ENCODE measurements around the gene SLC16A14.
"Not testable (repeated sequence)": the region's sequence is repeated elsewhere in the genome, so short reads cannot be mapped to it uniquely, and the experiment has no call there.

SLC16A14 gene

GRCh38 chr2:230068651-230069055 is at the start of gene SLC16A14:
SLC16A14 (minus strand) TSS chr2:230068924; CDS start chr2:230059352, 9,572 bp downstream.
- peak; percentile 25 for DNase-seq

DNA sequence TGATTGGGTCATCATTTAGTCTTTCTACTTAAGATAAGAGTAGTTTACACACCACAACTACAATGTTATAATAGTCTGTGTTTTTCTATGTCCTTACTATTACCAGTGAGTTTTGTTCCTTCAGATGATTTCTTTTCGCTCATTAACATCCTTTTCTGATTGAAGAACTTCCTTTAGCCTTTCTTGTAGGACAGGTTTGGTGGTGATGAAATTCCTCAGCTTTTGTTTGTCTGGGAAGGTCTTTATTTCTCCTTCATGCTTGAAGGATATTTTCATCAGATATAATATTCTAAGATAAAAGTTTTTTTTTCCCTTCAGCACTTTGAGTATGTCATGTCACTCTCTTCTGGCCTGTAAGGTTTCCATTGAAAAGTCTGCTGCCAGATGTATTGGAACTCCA is 38.0 kb upstream of the SLC16A14 start:
- DNase-seq = no peak

DNA sequence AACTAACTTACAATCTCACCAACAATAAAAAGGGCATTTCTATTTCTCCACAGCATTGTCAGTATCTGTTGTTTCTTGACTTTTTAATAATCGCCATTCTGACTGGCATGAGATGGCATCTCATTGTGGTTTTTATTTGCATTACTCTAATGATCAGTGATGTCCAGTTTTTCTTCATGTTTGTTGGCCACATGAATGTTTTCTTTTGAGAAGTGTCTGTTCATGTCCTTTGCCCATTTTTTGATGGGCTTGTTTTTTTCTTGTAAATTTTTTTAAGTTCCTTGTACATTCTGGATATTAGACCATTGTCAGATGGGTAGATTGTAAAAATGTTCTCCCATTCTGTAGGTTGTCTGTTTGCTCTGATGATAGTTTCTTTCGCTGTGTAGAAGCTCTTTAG is 33.2 kb upstream of the SLC16A14 start:
- DNase-seq = not testable (repeated sequence)

DNA sequence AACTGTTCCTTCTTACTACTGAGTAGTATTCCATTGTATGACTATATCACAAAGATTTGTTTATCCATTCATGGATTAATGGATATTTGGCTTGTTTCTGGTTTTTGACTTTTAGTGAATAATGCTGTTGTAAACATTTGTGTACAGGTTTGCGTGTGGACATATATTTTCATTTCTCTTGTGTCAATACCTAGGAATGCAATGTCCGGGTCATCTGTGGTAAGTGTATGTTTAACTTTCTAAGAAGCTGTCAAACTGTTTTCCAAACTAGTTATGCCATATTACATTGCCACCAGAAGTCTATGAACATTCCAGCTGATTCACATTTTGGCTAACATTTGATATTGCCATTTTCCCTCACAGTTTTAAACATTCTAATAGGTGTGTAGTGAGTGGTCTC is 29.1 kb upstream of the SLC16A14 start:
- no peak for DNase-seq

DNA sequence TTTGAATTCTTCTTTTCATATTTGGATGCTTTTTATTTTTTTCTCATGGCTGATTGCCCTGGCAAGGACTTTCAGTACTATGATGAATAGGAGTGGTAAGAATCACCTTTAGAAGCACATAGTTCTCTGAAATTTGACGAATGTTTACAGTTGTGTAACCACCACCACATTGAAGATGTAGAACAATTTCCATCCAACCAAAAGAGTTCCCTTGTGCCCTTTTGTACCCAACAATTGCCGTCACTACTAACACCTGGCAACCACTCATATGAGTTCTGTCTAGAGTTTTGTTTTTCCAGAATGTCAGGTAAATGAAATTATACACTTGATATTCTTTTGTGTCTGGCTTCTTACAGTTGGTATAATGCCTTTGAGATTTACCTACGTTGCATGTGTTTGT is 28.7 kb upstream of the SLC16A14 start:
- DNase-seq = no peak

GRCh38 chr2:230090967-230091366 is 22.2 kb upstream of the SLC16A14 start:
- no peak for DNase-seq

DNA sequence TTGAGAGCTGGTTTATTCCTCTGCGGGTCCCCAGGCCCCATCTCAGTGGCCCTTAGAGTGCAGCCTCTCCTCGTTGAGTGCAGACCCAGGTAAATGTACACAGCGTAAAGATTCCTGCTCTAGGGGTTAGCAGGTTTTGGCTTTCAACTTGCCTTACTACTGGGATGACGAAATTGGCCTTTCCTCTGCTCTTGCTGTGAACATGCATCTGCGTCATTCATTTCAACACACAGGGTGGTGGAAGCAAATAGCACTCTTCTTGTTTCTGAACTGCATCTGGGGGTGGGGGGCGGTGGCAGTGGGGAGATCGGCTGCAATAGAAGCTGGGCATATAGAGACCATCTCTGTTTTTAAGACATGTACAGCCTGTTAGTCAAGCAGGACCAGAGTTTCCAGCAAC is 16.5 kb upstream of the SLC16A14 start:
- DNase-seq = no peak

GRCh38 chr2:230077851-230078547 is 9.3 kb upstream of the SLC16A14 start:
- no peak for DNase-seq

- DNase-seq = no peak
These were observed 8.1 kb upstream of the SLC16A14 start for GRCh38 chr2:230076819-230077218.

DNA sequence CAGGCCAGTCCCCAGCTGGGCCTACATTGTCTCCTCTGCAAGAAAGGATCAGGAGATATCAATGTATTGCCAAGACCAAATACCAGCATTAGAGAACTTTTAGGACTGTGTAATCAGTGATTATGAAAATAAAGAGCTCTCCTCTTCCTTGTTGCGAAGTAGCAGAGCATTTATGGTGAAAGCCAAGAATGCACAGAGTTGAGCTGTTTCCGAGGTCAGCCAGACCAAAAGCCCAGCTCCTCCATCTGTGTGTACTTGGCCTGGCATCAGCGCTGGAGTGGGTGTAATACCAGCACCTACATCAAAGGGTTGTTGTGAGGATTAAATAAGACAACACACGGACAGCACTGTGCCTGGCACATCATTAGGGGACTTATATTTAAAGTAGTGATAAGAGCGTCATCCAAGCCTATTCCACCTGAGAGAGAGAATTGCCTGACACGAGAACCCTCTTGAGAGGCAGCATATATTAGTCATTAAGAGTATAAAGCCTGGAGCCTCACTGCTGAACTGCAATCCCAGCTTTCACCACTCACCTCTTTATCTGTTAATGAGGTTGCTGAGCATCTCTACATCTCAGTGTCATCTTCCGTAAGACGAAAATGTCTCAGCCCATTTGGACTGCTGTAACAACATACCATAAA is 7.4 kb upstream of the SLC16A14 start:
- DNase-seq = no peak

- no peak for DNase-seq
These were observed 2.7 kb upstream of the SLC16A14 start for GRCh38 chr2:230071421-230071820.

DNA sequence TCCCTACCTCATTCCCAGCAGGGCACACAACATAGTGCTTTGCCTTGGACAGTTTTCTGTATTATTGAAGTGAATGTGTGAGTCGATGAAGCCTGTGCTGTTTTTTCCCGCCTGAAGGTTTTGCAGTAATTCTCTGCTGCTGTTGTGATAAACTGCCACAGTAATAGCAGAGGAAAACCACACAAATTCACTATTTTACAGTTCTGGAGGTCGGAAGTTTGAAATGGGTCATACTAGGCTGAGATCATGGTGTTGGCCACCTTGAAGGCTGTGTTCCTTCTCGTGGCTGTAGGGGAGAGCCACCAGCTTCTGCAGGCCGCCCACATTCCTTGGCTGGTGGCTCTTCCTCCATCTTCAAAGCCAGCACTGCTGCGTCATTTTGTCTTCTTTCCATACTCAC is 678 bp upstream of the SLC16A14 start:
- DNase-seq = no peak

GRCh38 chr2:230068016-230068650 is 591 bp downstream of the SLC16A14 start:
- no peak for DNase-seq

DNA sequence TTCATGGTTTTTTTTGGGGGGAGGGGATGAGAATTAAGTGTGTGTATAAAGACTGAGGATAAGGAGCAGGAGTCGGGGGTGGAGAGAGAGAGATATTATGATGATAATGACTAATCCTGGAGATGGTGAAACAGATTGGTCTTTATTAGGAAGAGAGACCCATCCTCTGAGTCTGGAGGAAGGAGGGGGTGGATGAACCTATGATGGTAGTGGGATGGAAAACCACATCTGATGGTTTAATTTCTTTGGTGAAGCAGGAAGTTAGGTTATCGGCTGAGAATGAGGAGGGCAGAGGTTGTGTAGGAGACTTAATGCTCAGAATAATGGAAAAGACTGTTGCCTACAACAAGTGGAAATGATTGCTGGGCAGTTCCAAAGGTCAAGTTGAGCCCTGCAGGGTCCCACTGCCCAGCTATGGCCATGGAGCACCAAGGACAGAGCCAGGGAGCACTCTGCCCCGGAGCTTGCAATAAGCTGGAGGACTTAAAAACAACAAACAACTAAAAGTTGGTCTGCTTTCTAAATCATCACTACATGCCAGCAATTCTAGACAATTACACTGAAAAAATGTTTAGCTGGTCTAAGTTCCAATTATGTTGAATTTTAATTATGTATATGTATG is 7.9 kb downstream of the SLC16A14 start:
- no peak for DNase-seq

DNA sequence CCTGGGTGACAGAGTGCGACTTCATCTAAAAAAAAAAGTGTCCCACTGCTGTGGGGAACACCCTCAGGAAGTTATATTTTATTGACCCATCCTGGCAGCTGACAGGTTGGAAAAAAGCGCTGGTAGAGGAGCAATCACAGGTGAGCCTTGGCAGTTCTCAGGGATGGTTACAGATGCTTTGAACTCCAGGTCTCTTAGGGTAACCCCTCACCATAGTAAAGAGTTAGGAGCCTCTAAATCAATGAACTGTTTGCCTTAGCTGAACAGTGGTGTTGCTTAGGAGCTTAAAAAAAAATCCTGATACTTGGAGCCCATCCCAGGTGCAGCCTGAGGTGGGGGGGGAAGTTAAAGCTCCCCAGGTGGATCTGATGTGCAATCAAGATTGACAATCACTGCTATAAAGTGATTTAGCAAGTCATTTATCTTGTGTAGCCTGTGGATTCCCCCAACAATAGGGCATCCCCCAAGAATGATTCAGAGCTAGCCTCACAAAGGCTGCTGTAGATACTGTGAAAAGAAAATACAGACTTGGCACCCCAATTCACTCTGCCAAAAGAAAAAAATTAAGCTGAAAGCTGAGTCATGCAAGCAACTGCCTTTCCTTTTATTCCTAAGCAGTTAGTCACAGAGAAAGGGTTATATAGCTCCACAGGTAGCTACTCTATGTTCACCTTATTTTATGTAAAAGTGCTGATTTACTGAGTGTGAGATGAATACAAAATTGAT is 14.8 kb downstream of the SLC16A14 start:
- DNase-seq = no peak

GRCh38 chr2:230052299-230052698 is 16.4 kb downstream of the SLC16A14 start:
- no peak for DNase-seq

DNA sequence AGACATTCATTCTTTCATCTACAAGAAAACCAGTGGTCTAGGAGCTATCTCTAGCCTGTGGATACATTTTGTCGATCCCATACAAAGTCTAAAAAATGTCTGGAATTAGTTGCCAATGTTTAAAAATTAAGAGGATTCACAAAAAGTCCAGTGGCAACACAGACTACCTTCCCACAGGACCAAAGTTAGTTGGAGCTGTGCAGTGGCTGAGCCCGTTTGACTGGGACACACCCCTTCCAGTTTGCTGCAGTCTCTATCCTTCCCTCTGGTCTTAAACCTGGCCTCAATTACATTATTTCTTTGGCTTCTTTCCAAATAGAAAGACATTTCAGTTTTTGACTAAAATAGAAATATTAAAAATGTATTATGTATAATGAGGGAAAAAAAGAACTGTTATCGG is 18.6 kb downstream of the SLC16A14 start:
- DNase-seq = no peak

DNA sequence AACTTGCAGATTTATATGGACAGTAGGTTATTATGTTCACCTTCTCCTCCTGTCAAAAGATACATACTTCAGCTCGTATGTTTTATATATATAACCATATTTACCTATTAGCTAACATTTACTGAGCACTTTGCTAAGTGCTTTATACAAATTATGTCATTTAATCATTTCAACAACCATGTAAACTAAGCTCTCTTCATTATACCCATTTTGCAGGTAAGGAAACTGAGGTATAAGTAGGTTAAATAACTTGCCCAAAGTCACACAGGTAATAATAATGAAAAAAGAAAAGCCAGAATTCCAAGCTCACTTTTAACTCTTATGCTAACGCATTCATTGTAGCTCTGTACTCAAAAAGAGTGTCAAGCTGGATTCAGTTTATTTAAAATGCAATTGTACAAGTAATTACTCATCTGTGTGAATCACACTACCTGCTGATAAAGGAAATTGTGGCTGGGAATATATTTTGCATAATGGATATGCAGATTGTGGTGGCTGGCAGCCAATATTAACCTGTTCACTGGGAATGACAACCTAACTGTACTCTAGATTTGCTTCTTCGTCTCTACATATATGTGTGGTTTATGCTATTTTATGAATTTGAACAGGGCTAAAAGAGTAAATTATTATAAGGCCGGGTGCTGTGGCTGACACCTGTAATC is 20.6 kb downstream of the SLC16A14 start:
- no peak for DNase-seq

GRCh38 chr2:230046491-230046890 is 22.2 kb downstream of the SLC16A14 start:
- no peak for DNase-seq

GRCh38 chr2:230043461-230043860 is 25.3 kb downstream of the SLC16A14 start:
- no peak for DNase-seq

GRCh38 chr2:230043025-230043424 is 25.7 kb downstream of the SLC16A14 start:
- no peak for DNase-seq

GRCh38 chr2:230042195-230042594 is 26.5 kb downstream of the SLC16A14 start:
- DNase-seq = no peak

DNA sequence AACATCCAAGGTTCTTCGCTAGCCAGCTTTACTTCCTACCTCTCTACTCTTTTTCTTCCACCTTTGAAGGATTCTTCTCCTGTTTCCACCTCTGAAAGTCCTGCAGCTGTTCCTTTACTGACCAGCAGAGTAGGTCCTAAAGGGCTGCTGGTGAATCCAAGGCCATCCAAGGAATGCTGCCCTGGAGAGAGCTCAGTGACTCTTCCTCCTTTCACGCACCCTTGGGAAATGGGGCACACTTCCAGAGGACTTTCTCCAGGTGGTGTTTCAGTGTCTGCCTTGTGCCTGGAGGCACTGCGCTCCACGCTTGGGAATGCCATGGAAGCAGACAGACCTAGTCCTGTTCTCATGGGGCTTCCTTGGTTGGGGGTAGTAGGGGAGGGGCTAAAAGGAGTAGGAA is 45.4 kb downstream of the SLC16A14 start:
- DNase-seq = no peak

All from MV-4-11 (cell line).